Measurements from ENCODE around the gene PSEN1.
A peak's percentile ranks its signal among the peaks of the same experiment; 100 is the strongest.

The PSEN1 gene

GRCh38 chr14:73146111-73146510, 9.8 kb downstream of the PSEN1 start:
- H3K4me3 ChIP-seq (ENCODE audit: low read depth, low read length) = no peak overlapping the region
- POLR2A ChIA-PET = no interaction called here
- CTCF ChIA-PET = interaction anchor here (0.8 kb wide), 1 partner anchor 30 kb away, joined by 3 read pairs; no protein-coding TSS in a partner anchor
- no peak for TF ChIP-seq CTCF (IDR thresholded peaks at IDR 0.05; ENCODE audit: insufficient read depth, low read length, missing control alignments)
- no peak for DNase-seq (ENCODE audit: low read depth, low spot score)

GRCh38 chr14:73149753-73150152, 13.4 kb downstream of the PSEN1 start:
- ChIA-PET CTCF (interaction anchor here (1.0 kb wide), 1 partner anchor 18 kb away, joined by 4 read pairs; no protein-coding TSS in a partner anchor), POLR2A (no interaction called here)
- H3K4me3 ChIP-seq (ENCODE audit: low read depth, low read length) = no peak overlapping the region
- no peak for TF ChIP-seq CTCF (IDR thresholded peaks at IDR 0.05; ENCODE audit: insufficient read depth, low read length, missing control alignments)
- no peak for DNase-seq (ENCODE audit: low read depth, low spot score)

GRCh38 chr14:73153272-73153671, 17.0 kb downstream of the PSEN1 start:
- TF ChIP-seq CTCF (IDR thresholded peaks at IDR 0.05; ENCODE audit: insufficient read depth, low read length, missing control alignments) = no peak
- DNase-seq (ENCODE audit: low read depth, low spot score) = peak; percentile 69
- ChIA-PET POLR2A (interaction anchor here (0.7 kb wide), 1 partner anchor 114 kb away, joined by 3 read pairs; no protein-coding TSS in a partner anchor), CTCF (interaction anchor here (1.0 to 1.2 kb wide), 3 partner anchors 20 to 319 kb away, joined by 3 to 4 read pairs (median 3); no protein-coding TSS in a partner anchor)
- H3K4me3 ChIP-seq (ENCODE audit: low read depth, low read length) = no peak overlapping the region

- CTCF ChIA-PET = interaction anchor here (2.2 kb wide), 1 partner anchor 11 kb away, joined by 6 read pairs; no protein-coding TSS in a partner anchor
- POLR2A ChIA-PET = no interaction called here
- DNase-seq (ENCODE audit: low read depth, low spot score) = no peak
- TF ChIP-seq CTCF (IDR thresholded peaks at IDR 0.05; ENCODE audit: insufficient read depth, low read length, missing control alignments) = no peak
- no peak overlapping the region for H3K4me3 ChIP-seq (ENCODE audit: low read depth, low read length)
Observed at GRCh38 chr14:73162251-73162650, 25.9 kb downstream of the PSEN1 start.

GRCh38 chr14:73166399-73166798, 30.1 kb downstream of the PSEN1 start:
- H3K4me3 ChIP-seq (ENCODE audit: low read depth, low read length) = no peak overlapping the region
- DNase-seq (ENCODE audit: low read depth, low spot score) = no peak
- POLR2A ChIA-PET = no interaction called here
- no peak for TF ChIP-seq CTCF (IDR thresholded peaks at IDR 0.05; ENCODE audit: insufficient read depth, low read length, missing control alignments)
- CTCF ChIA-PET = interaction anchor here (0.8 to 3.0 kb wide), 3 partner anchors 93 to 303 kb away, joined by 3 to 9 read pairs (median 8); no protein-coding TSS in a partner anchor

DNA sequence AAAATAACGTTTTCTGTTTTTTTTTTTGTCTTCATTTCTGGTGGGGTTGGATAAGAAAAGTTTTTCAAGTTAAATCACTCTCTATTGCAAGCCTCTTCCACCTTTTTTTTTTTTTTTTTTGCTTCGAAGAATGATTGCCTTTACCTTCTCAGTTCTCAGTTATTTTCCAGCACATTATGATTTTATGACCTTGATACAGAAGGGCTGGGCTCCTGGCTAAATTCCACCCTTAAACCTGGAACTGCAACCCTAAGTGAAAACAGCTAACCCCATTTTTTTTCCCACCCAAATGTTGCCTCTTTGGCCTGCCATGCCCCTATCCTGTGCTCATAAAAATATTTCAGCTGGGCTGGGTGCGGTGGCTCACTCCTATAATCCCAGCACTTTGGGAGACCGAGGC, 31.4 kb downstream of the PSEN1 start:
- no peak overlapping the region for H3K4me3 ChIP-seq (ENCODE audit: low read depth, low read length)
- POLR2A ChIA-PET = no interaction called here
- DNase-seq (ENCODE audit: low read depth, low spot score) = no peak
- CTCF ChIA-PET = interaction anchor here (0.7 to 3.0 kb wide), 6 partner anchors 9 to 1476 kb away, joined by 3 to 9 read pairs (median 4); no protein-coding TSS in a partner anchor
- TF ChIP-seq CTCF (IDR thresholded peaks at IDR 0.05; ENCODE audit: insufficient read depth, low read length, missing control alignments) = no peak
